ENCODE measurements around the gene PTPRD.

The PTPRD gene

DNA sequence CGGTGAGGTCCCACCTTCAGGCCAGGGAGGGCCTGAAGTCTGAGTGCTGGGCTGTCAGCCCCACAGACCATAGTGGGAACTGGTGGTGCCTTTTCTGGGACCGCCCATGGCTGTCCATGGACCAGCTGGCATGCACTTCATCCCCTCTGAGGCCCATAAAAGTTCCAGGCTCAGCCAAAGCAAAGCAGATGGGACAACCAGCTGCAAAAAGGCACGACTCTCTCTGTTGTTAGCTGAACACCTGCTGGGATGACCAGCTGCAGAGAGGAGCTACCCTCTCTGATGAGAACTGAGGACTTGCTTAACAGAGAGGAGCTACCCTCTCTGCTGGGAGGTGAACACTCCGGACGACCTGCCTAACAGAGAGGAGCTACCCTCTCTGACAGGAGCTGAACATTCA lies 1968.9 kb downstream of the PTPRD start:
- no peak for DNase-seq (ENCODE audit: low read depth)

DNA sequence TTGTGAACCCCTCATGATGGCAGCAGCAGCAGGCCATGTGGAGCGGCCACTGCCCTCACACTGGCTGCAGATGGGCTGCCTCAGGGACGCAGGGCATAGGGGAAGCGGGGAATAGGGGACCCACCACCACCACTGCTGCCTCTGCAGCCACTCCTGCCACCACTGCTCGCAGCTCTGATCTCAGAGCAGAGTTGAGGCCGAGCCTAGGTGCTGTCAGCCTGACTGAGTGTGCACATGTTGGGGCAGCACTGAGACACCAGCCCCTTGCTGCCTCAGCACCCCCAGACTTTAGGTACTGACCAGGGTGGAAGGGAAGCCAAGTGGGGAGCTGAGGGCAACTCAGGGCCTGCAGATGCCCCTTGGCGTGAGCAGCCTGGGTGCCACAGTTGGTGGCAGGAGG lies 1969.3 kb downstream of the PTPRD start:
- DNase-seq (ENCODE audit: low read depth): no peak

DNA sequence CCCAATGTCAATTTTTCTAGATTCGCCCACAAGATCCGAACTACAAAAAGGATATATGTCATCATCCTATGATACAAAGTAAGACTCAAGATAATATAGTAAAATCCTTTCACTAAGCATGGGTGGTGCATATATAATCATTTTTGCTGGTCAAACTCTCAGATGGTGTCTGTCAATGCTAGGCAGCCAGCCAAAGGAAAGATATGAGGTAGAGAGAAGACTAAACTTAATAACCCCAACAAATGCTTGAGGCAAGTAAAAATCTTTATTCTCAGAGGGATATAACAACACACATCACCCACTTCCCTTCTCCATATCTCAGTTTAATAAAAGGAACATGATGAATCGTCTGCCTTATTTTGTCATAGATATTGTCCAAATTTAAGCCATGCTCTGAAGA lies 1972.0 kb downstream of the PTPRD start:
- no peak for DNase-seq (ENCODE audit: low read depth)

DNA sequence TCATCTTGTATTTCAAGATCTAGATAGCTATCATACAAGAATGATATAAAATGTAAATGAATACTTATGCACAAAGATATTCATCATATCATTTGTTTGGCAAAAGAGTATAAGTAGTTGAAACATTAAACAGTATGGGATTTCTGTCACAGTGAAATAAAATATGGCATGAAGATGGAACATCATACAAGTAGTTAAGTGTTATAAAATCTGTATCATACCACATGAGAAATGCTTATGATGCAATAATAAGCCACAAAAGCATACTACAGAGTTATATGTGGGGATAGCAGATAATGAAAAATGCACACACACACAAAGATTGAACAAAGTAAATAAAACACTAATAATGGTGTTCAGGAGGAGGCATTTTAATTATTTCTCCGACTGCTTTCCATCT lies 1975.2 kb downstream of the PTPRD start:
- no peak for DNase-seq (ENCODE audit: low read depth)

DNA sequence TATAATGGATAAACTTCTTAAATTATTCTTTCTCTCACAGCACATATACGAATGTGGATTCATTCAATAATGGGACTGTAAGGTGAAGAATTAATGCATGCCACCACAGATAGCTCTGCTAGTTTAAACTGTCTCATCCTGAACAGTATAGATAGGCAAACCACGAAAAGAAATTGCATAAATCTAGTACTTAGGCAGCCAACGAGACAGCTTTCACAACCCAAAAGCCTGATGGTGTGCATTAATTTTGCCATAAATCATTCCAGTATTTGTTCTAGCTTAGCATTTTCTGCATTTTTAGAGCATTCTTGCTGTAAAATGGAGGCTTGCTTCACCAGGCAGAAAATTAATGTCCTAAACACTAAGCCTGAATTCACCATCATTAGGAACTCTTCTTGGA lies 1979.0 kb downstream of the PTPRD start:
- no peak for DNase-seq (ENCODE audit: low read depth)

DNA sequence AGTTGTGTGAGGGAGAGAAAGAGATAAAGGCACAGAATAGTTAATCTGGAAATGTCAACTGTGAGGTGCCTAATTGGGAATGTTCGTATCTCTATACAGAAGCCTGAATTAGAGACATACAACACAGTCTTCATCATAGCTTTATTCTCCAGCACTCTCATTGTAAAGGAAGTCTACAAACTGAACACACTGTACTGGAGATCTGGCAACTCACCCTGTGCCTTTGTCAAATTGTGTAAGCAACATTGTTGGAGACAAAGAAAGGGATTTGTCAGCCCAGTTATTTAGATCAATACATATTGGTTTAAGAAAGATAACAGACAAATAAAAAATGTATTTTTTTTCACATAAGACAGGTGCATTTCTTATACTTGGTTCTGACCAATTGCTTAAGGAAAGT lies 1980.3 kb downstream of the PTPRD start:
- no peak for DNase-seq (ENCODE audit: low read depth)

DNA sequence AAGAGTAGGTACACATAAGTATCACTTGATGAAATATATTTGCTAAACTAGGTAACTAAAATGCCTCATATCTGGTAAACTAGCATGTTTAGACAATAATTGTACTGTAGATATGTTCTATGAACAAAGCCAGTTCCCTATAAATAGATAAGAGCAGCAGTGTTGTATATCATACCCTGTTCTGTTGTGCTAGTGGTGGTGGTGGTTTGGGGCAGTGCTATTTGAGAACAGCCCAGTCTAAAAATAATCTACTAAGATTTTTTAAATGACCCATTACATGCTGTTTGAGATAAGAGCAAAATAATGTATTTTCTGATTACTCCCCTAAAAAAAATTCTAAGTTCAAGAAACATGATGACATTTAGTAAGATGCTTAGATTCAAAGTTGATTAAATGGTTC lies 1984.0 kb downstream of the PTPRD start:
- DNase-seq (ENCODE audit: low read depth): no peak

DNA sequence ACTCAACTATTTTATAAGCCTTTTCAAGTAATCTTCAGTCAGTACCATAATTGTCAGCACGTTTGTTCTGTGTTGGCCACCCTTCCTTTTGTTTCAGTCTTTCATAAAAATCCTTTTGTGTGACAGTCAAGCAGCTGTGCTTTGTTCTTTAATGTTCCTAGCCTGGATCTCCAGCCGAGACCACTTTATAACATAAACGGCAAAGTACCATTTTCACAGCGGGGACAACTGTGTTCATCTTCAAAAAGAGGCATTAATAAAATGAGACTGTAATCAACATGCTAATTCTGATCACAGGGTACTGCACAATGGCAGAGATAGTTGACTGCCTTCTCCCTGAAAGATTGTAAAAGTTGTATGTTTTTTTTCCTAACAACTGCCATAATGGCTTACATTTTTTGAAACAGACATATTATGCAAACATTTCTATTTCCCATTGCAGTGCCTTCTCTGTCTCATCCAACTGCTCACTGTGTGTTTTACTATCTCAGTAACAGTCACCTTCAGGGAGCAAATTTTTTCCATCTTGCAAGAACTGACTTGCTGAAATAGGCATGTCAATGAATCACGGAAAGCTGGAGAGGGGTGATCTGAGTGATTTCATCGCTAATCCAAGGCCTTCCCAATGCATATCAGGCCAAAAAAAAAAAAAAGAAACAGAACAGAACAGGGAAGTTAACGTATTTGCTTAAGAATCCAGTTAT lies 1984.7 kb downstream of the PTPRD start:
- DNase-seq (ENCODE audit: low read depth): no peak

DNA sequence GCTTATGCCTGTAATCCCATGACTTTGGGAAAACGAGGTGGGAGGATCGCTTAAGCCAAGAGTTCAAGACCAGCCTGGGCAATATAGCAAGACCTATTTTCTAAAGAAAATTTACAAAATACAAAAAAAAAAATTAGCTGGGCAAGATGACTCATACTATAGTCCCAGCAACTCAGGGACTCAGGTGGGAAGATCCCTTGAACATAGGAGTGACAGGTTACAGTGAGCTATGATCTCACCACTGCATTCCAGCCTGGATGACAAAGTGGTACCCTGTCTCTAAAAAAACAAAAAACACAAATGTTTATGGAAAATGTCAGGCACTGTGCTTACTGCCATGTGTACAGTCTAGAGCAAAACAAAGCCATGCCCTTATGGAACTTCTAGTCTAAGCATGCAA lies 1989.9 kb downstream of the PTPRD start:
- no peak for DNase-seq (ENCODE audit: low read depth)

DNA sequence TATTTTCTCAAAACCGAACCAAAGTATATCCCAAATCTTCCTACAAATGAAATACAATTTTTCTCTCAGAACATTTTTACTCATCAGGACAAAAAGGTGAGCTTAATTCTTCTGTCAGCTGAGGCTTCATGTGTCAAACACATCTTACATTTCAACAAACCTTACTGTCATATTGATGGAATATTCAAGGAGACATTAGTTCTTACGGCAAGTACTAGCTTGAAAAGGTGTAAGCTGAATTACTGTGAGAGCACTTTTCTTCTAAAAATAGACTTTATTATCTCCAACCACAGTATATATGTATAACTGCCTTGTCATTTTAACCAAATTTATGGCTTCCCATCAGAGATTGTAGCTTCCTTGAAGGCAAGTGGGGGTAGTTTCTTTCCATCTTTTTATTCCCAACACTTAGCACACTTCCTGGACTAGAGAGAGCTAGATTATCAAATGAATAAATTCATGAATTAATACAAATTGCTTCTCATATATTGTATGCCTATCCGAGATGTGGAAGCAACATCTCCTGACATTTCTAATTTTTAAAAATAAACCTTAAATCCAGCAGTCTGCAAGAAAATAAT lies 1990.5 kb downstream of the PTPRD start:
- DNase-seq (ENCODE audit: low read depth): no peak

DNA sequence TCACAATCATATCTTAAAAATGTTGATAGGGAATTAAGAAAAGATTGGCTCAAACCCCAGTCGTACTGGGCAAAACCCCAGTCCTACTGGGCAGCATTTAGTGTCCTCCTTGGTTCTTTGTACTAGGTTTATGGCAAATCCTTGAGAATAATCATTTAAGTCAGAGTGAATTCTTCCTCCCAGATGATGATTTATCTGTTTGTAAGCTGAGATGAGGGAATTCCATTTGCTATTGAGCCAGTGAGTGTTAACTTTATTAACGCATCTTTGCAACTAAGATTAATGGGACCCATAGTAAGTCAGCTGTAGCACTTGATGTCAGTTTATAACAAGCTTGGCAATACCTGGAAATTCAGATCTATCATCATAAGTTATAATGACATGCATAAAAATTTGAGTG lies 1991.4 kb downstream of the PTPRD start:
- DNase-seq (ENCODE audit: low read depth): no peak

DNA sequence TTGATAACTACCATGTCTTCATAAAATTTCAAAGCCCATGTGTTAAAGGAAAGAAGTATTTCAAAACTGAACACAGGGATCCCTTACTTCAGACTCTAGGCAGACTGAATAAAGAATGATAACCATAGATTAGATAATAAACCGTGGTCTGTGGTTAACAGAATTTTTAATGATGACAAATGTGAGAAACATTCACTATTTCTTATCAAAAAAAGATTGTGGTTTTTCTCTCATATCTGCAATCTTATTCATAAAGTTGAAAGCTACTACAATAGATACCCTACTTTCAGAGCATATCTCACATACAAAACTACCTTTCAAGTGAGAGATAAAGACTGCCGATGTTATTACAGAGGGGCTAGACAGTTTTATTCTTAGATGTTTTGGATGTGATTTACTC lies 1996.4 kb downstream of the PTPRD start:
- no peak for DNase-seq (ENCODE audit: low read depth)

DNA sequence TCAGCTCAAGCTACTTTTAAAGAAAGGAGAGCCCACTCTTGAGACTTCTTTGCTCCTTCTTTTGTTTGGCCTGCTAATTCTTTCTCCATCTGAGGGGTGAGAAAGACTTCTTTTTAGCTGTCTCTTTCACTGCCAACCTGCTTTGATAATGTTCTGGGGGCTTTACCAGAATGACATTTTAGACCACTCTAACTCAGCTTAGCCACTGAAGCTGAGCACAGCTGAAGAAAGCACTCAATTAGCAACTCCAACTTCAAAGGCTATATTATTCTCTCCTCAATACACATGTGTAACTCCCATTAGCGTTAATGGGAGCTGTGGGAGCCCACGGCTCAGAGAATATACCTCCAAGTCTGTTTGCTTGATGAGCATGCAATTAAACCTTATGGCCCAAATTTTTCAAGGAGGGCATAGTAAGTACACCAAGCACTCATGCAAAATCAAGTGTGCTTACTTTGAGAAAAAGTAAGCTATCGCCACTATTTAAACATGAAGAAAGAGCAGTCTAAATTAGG lies 1997.8 kb downstream of the PTPRD start:
- no peak for DNase-seq (ENCODE audit: low read depth)

DNA sequence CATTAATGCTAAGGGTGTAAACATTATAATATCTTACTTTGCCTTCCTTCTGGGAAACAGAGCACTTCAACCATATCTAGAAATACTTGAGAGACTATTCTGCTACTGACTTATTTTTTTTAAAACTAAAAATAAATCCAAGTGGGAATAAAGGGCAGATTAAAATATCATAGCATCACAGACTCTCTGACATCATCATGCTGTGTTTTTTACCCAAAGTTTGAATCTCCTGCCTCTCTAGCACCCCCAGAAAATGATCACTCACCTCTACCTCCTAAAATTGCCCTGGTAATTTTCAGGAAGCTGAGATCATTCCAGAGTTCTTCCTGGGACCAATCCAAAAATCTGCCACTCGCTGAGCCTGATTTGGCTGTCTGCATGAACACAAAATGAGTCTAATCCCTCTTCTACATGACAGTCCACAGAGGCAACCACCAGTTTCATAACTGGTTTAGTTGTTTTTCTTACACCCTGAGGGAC lies 1999.4 kb downstream of the PTPRD start:
- DNase-seq (ENCODE audit: low read depth): no peak

DNA sequence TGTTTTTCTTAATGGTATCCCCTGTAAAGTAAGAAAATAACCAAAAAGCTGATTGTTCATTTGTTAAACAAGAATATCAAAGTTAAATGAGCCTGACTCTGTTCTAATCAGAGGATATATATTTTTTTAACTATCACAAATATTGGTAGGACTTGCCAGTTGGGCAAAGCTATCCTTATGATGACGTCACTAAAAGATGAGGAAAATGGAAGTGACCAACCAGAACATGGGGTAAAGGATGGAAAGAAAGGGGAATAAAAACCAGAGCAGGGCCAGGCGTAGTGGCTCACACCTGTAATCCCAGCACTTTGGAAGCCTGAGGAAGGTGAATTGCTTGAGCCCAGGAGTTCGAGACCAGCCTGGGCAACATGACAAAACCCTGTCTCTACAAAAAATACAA lies 2001.6 kb downstream of the PTPRD start:
- DNase-seq (ENCODE audit: low read depth): no peak

DNA sequence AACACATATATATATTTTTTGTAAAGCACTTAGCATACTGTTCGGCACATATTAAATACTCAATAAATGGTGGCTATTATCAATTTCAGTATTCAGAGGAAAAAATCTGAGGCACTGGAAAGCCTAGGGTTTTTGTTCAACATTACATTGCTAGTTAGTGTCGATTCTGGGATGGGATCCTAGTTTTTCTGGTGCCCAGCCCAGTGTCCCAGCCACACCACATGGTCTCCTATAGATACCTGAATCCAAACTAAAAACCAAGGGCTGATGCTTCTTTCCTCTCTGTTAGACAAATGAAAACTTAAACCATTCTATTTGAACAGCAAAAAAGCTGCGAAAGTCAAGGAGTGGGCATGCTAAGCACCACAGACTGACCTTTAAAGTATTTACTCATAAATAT lies 2002.5 kb downstream of the PTPRD start:
- DNase-seq (ENCODE audit: low read depth): no peak

DNA sequence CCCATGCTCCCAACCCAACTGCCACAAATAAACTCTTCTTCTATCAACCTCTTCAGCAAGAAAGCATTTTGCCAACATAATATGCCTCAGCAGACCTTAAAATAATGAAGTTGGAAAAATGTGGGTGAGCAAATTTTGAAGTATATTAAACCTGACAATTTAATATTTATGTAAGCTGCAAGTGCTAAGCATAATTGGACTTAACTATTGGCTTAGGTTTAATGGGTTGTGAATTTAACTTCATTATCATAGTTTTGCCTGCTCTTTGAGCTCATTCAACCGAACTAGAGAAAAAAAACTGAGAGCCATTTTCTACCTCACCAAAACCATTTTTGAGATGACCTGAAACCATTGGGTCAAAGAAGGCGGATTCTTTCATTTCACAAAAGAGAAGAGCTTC lies 2007.7 kb downstream of the PTPRD start:
- no peak for DNase-seq (ENCODE audit: low read depth)

DNA sequence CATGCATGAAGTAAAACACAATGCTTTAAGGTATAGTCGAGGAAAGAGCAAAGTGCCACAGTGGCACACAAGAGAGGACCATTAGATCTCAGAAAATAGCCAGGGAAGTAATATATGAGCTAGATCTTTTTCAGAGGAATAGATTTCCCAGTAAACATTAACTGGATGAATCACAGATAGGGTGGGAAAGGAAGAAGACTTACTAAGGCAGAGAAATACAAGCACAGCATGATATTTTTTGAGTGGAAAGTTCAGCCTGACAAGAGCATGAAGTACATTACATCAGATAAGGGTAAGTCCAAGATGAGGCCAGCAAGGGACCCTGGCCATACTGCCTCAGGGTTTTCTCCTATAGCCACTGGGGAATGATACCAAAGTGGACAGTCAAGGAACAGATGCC lies 2008.6 kb downstream of the PTPRD start:
- DNase-seq (ENCODE audit: low read depth): no peak

DNA sequence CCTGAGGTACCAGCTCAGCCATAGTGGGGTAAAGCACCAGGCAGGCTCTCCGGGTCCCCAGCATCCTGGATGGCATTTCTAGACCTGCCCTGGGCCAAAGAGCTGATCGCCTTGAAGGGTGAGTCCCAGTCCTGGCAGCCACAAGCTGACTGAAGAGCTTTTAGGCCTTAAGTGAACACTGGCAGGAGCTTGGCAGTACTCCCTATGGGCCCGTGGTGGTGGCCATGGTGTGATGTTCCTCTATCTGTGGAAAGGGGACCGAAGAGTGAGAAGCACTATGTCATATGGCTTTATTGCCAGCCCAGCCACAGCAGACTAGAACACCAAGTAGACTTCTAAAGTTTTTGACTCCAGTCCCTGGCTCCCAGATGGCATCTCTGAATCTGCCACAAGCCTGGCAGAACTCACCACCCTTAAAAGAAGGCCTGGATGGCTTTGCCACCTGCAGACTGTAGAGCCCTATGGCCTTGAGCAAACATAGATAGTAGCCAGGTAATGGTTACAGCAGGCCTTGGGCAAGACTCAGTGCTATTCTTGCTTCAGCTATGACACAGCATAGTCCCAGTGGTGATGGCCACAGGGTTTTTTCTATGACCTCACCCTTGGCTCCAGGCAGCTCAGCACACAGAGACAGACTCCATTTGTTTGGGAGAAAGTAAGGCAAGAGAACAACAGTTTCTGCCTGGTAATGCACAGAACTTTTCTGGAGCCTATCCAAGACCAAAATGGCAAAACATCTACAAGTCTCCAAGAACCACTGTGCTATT lies 2011.7 kb downstream of the PTPRD start:
- no peak for DNase-seq (ENCODE audit: low read depth)

DNA sequence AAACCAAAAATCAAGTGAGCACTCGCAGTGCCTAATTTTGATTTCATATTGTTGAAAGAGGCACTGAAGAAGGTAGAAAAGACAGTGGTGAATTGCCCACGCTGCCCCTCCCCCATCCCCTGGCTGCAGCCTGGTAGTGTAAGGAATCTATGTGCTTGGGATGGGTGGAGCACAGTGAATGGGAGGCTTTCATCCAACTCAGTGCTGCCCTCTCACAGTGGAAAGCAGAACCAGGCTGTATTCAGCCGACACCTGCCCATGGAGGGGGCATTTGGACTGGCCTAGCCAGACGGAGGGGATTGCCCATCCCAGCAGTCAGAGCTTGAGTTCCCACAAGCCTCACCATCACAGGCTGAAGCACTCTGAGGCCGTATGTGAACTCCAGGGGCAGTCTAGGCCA lies 2012.9 kb downstream of the PTPRD start:
- no peak for DNase-seq (ENCODE audit: low read depth)

DNA sequence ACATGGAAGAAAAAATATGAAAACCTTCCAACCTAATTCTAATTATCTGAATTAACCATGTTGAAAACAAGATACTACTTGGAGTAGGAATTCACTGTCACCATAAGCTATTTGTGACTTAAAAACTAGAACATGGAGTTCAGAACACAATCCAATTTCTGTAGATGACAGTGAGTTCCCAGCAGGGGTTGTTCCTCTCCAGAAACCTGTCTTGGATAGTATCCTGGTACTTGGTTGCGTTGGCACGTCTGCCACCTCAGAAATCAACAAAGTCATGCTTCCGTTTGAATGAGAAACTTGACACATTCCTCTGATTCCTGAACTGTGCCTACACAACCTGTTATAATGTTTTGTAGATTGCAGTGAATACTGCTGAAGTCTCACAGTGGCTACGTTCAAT lies 2023.3 kb downstream of the PTPRD start:
- no peak for DNase-seq (ENCODE audit: low read depth)

DNA sequence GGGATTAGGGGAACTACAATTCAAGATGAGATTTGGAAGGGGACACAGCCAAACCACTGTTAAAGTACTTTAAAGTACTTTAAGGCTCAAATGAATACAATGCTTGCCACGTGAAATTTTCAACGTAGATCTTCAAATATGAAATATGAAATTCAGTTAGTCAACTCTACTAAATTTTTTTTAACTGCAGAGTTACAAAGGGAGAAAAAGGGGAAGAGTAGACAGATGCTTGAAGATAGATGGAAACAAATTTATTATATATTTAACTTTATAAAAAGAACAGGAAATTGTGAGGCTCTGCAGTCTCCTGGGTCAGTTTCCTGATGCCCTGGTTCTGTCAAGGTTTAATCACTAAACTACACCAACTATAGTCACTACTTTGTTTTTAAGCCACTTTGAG lies 2027.8 kb downstream of the PTPRD start:
- no peak for DNase-seq (ENCODE audit: low read depth)

DNA sequence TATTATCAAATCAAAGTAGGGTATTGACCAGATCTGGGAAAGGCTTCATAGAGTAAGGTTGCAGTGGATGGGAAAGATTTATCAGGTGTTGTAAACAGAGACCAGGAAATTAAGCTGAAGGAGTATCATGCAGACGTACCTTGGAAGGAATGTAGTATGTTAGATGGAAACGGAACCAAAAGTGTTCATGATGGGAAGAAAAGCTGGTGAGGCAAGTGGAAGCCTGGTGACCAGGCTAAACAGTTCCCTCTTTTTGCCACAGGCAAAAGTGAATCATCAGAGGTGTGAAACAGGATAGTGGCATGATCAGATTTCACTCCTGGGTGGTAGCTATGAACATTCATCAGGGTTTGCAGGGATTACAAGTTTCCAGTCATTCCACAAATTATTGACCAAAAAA lies 2033.1 kb downstream of the PTPRD start:
- no peak for DNase-seq (ENCODE audit: low read depth)
